A549 (cell line): ENCODE results near the gene PTPN14. TPM values are rescaled to one million over a fixed set of nuclear protein-coding genes. Genes with fewer than 3 reads are reported as not detected.

ENCODE experiments used
- ATAC-seq, 2 experiments: fragments of 200-7000 bp in 1 of 2; fragments of >200 bp in 1 of 2; cut with Nextera tagmentation in 1 of 2; cut with Tn5 transposase in 1 of 2; 3 replicates each; pipeline versions ENCODE4 v1.8.0 to v1.9.1; 2018 to 2020; ENCODE audit warnings: mild to moderate bottlenecking in 1 of 2, moderate library complexity in 1 of 2
- CTCF ChIA-PET: fragments of 300-600 bp; sonication (Branson Sonifier 250); formaldehyde crosslinking; extraction: SDS; loops from one replicate; lab custom pipeline; 2021; ENCODE audit warnings: antibody characterized with exemption, inconsistent platforms; lab: Yijun Ruan, JAX
- POLR2A ChIA-PET: fragments of 350-600 bp; formaldehyde crosslinking; extraction: SDS; loops from one replicate; lab custom pipeline; 2021; ENCODE audit warnings: antibody characterized with exemption, inconsistent platforms; lab: Yijun Ruan, JAX
- DNase-seq, 2 experiments: peaks; one replicate each; pipeline versions ENCODE4 v3.0.0 to v3.0.0-alpha.2; 2011 to 2016; ENCODE audit warnings: low read depth in 1 of 2, low spot score in 1 of 2
- FAIRE-seq: peaks from 2 replicates; lab custom pipeline; 2011; peaks lifted over from hg19 to GRCh38; lab: Jason Lieb, UNC
- H3K27ac ChIP-seq, 2 experiments: fragments of >200 bp; sonication (Bioruptor Twin); formaldehyde crosslinking; 3 replicates each; pipeline ENCODE4 v1.5.1; 2016 to 2017
- H3K4me1 ChIP-seq: fragments of >200 bp; sonication (Bioruptor Twin); formaldehyde crosslinking; 3 replicates; pipeline ENCODE4 v1.6.1; 2016
- H3K4me2 ChIP-seq: fragments of >200 bp; sonication (Bioruptor Twin); formaldehyde crosslinking; 3 replicates; pipeline ENCODE4 v1.6.1; 2016
- H3K4me3 ChIP-seq: fragments of >200 bp; sonication (Bioruptor Twin); formaldehyde crosslinking; 3 replicates; pipeline ENCODE4 v1.5.1; 2016
- H3K9me3 ChIP-seq: fragments of >200 bp; sonication (Bioruptor Twin); formaldehyde crosslinking; 3 replicates; pipeline ENCODE4 v1.6.1; 2016
- ATOH8 ChIP-seq: fragments of 250-450 bp; sonication (Bioruptor Pico); IDR thresholded peaks from 2 replicates; pipeline ENCODE4 v1.5.0; 2020; ENCODE audit warnings: low read depth, mild to moderate bottlenecking, moderate library complexity
- CBX2 ChIP-seq: fragments of 200-600 bp; sonication (generic); IDR thresholded peaks from 2 replicates; pipeline ENCODE4 v1.6.1; 2016; ENCODE audit warnings: low read depth, mild to moderate bottlenecking, borderline replicate concordance
- CEBPB ChIP-seq, 2 experiments: fragments of >200 bp in 1 of 2; sonication (Bioruptor Twin) in 1 of 2; formaldehyde crosslinking in 1 of 2; IDR thresholded peaks; 2 replicates each; pipeline ENCODE4 v1.6.1; 2012 to 2016
- CHD2 ChIP-seq: fragments of 150-350 bp; IDR thresholded peaks from 2 replicates; pipeline ENCODE4 v1.6.1; 2014; ENCODE audit warnings: low read length; ENCODE audit not compliant: partially characterized antibody
- CHD4 ChIP-seq: fragments of 200-600 bp; sonication (generic); IDR thresholded peaks from 2 replicates; pipeline ENCODE4 v1.6.1; 2016; ENCODE audit warnings: antibody characterized with exemption, mild to moderate bottlenecking, borderline replicate concordance
- ESRRA ChIP-seq: fragments of 150-350 bp; IDR thresholded peaks from 2 replicates; pipeline ENCODE4 v1.6.1; 2014; ENCODE audit warnings: mild to moderate bottlenecking, low read length, borderline replicate concordance
- FOXS1 ChIP-seq: fragments of 250-450 bp; sonication (Bioruptor Pico); IDR thresholded peaks from 2 replicates; pipeline ENCODE4 v1.5.0; 2020; ENCODE audit warnings: mild to moderate bottlenecking, moderate library complexity
- GATA3 ChIP-seq: IDR thresholded peaks from 2 replicates; pipeline ENCODE4 v1.6.1; 2012; ENCODE audit warnings: borderline replicate concordance
- HEYL ChIP-seq: fragments of 250-450 bp; sonication (Bioruptor Pico); IDR thresholded peaks from 2 replicates; pipeline ENCODE4 v1.8.0; 2021; ENCODE audit warnings: mild to moderate bottlenecking, moderate library complexity
- HOXB5 ChIP-seq: fragments of 250-450 bp; sonication (Bioruptor Pico); IDR thresholded peaks from 2 replicates; pipeline ENCODE4 v1.5.0; 2020; ENCODE audit warnings: mild to moderate bottlenecking, moderate library complexity
- KDM5A ChIP-seq: fragments of 200-600 bp; sonication (generic); IDR thresholded peaks from 2 replicates; pipeline ENCODE4 v1.6.1; 2016; ENCODE audit warnings: antibody characterized with exemption, mild to moderate bottlenecking
- NFE2L2 ChIP-seq: fragments of 150-350 bp; conservative IDR thresholded peaks from 2 replicates; pipeline ENCODE4 v1.6.1; 2014; ENCODE audit warnings: low read length
- PHF8 ChIP-seq: fragments of 200-600 bp; sonication (generic); IDR thresholded peaks from 2 replicates; pipeline ENCODE4 v1.6.1; 2016; ENCODE audit warnings: low read depth, mild to moderate bottlenecking, antibody characterized with exemption, moderate library complexity, borderline replicate concordance
- POLR2A ChIP-seq: IDR thresholded peaks from 2 replicates; pipeline ENCODE4 v1.6.1; 2012; ENCODE audit warnings: mild to moderate bottlenecking, low read length
- RAD21 ChIP-seq, 2 experiments: fragments of >200 bp in 1 of 2; sonication (Bioruptor Twin) in 1 of 2; formaldehyde crosslinking in 1 of 2; IDR thresholded peaks in 1 of 2; conservative IDR thresholded peaks in 1 of 2; 2 replicates in 1 of 2; 3 replicates in 1 of 2; pipeline ENCODE4 v1.6.1; 2012 to 2018; ENCODE audit warnings: inconsistent platforms in 1 of 2
- RARB ChIP-seq: fragments of 250-450 bp; sonication (Bioruptor Pico); IDR thresholded peaks from 2 replicates; pipeline ENCODE4 v1.8.0; 2021; ENCODE audit warnings: mild to moderate bottlenecking, moderate library complexity
- RCOR1 ChIP-seq: fragments of 150-350 bp; IDR thresholded peaks from 2 replicates; pipeline ENCODE4 v1.6.1; 2014; ENCODE audit warnings: antibody characterized with exemption, low read length, low read depth
- SMC3 ChIP-seq: fragments of >200 bp; sonication (Bioruptor Twin); formaldehyde crosslinking; IDR thresholded peaks from 3 replicates; pipeline ENCODE4 v1.6.1; 2018; ENCODE audit warnings: inconsistent platforms
- TFCP2L1 ChIP-seq: fragments of 250-450 bp; sonication (Bioruptor Pico); IDR thresholded peaks from 2 replicates; pipeline ENCODE4 v1.5.0; 2021; ENCODE audit warnings: mild to moderate bottlenecking
- ZC3H11A ChIP-seq: fragments of 450-650 bp; IDR thresholded peaks from 2 replicates; pipeline ENCODE4 v1.6.1; 2014; ENCODE audit warnings: antibody characterized with exemption, mild to moderate bottlenecking
- WGBS: methylation state at CpG from one replicate; pipeline ENCODE4 v1.1.6; 2017; ENCODE audit errors: missing lambda C conversion rate; 5-methylcytosine and 5-hydroxymethylcytosine counted together
- polyA plus RNA-seq, 4 experiments: library from polyadenylated mRNA; depleted of rRNA in 3 of 4; stranded (reverse); fragments of >200 nt; fragmentation: RNase III in 1 of 4; extraction: RNeasy Plus Mini Kit Qiagen cat#74134 plus additional on column Dnase treatment in 1 of 4; gene quantifications; 2 replicates in 3 of 4; 3 replicates in 1 of 4; pipeline ENCODE4 v1.2.3, GENCODE V29; 2011 to 2017
- TF ChIP-seq, protein P1 (sequence below): fragments of >200 bp; sonication (Bioruptor Twin); formaldehyde crosslinking; IDR thresholded peaks from 3 replicates; pipeline ENCODE4 v1.5.1; 2016
- TF ChIP-seq, protein P2 (sequence below): IDR thresholded peaks from 2 replicates; pipeline ENCODE4 v1.6.1; 2012; ENCODE audit warnings: low read depth, borderline replicate concordance
- TF ChIP-seq, protein P3 (sequence below): IDR thresholded peaks from 2 replicates; pipeline ENCODE4 v1.6.1; 2012

The PTPN14 gene
- polyA plus RNA-seq, 2 of the 4 experiments (the other 2 are of a cell fraction), result 9.2 to 10.0 TPM

DNA sequence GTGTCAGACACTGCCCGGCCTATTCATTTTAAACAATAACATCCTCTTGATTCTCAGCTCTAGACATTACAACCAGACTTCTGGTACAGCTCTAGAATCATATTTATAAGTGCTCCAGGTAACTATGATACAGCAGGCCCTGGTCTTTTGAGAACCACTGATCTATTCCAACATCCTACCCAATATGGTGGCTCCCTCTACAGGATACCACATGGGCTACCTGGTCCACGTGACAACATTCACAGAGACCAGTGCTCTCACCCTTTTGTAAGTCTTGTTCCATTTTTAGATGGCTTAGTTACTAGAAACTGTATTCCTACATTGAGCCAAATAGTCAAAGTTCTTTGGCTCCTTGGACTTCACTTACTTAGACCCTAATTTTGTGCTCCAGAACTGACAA lies 102.9 kb downstream of the PTPN14 start:
- TF ChIP-seq SMC3 (no peak), POLR2A (no peak), PHF8 (no peak), ESRRA (no peak), KDM5A (no peak), ATOH8 (no peak), HOXB5 (no peak), NFE2L2 (no peak), RARB (CRISPR knock-in tag) (no peak), RAD21 (conservative IDR thresholded peaks at IDR 0.05 in 1 of 2, IDR thresholded peaks at IDR 0.05 in 1 of 2) (no peak), TFCP2L1 (CRISPR knock-in tag) (no peak), CHD2 (no peak), RCOR1 (no peak), CHD4 (no peak), CBX2 (no peak), FOXS1 (CRISPR knock-in tag) (no peak), HEYL (CRISPR knock-in tag) (no peak)
- TF ChIP-seq, protein P1, sequence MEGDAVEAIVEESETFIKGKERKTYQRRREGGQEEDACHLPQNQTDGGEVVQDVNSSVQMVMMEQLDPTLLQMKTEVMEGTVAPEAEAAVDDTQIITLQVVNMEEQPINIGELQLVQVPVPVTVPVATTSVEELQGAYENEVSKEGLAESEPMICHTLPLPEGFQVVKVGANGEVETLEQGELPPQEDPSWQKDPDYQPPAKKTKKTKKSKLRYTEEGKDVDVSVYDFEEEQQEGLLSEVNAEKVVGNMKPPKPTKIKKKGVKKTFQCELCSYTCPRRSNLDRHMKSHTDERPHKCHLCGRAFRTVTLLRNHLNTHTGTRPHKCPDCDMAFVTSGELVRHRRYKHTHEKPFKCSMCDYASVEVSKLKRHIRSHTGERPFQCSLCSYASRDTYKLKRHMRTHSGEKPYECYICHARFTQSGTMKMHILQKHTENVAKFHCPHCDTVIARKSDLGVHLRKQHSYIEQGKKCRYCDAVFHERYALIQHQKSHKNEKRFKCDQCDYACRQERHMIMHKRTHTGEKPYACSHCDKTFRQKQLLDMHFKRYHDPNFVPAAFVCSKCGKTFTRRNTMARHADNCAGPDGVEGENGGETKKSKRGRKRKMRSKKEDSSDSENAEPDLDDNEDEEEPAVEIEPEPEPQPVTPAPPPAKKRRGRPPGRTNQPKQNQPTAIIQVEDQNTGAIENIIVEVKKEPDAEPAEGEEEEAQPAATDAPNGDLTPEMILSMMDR, result no peak
- TF ChIP-seq, protein P2, sequence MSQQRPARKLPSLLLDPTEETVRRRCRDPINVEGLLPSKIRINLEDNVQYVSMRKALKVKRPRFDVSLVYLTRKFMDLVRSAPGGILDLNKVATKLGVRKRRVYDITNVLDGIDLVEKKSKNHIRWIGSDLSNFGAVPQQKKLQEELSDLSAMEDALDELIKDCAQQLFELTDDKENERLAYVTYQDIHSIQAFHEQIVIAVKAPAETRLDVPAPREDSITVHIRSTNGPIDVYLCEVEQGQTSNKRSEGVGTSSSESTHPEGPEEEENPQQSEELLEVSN, result no peak
- TF ChIP-seq, protein P3, sequence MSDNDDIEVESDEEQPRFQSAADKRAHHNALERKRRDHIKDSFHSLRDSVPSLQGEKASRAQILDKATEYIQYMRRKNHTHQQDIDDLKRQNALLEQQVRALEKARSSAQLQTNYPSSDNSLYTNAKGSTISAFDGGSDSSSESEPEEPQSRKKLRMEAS, result no peak
- ATAC-seq (no peak), DNase-seq (no peak), FAIRE-seq (no peak)
- H3K4me3 ChIP-seq, result no peak overlapping the region
- ChIA-PET POLR2A (interaction anchor here (0.6 kb wide), 1 partner anchor 98 kb away, joined by 7 read pairs; no protein-coding TSS in a partner anchor), CTCF (no interaction called here)
- WGBS, result 100% methylated on average over 2 of the region's 2 CpGs
- no peak overlapping the region for H3K4me2 ChIP-seq
- H3K9me3 ChIP-seq, result no peaks in the 10 kb centered on the region
- peak overlapping the region; percentile 80 to 86; a peak in 4 of 6 replicates for H3K27ac ChIP-seq
- H3K4me1 ChIP-seq, result peaks cover 70% of the 10 kb centered on the region

- Histone ChIP-seq H3K4me2 (peak overlapping the region; percentile 85), H3K27ac (peak overlapping the region; percentile 80 to 86), H3K4me3 (peak overlapping the region; percentile 15; the same call in 1 of the 3 replicates), H3K9me3 (no peaks in the 10 kb centered on the region), H3K4me1 (peaks cover 62% of the 10 kb centered on the region)
- 40% methylated on average over 2 of the region's 2 CpGs for WGBS
- ChIA-PET CTCF (no interaction called here), POLR2A (interaction anchor here (0.9 to 1.0 kb wide), 2 partner anchors 26 to 104 kb away, joined by 3 to 5 read pairs; partner anchors contain the start of gene PTPN14)
- TF ChIP-seq CEBPB (IDR thresholded peaks at IDR 0.05) (peak in 1 of 2 experiments; percentile 21; a peak in 1 of 4 replicates), CBX2 (no peak), ZC3H11A (no peak), GATA3 (0 out of 2 replicates have a peak, but pooled peaks have one; percentile 4)
- ATAC-seq (peak; percentile 37 to 48; a peak in 5 of 6 replicates), FAIRE-seq (no peak), DNase-seq (no peak)
Observed at GRCh38 chr1:214447557-214447871, 103.9 kb downstream of the PTPN14 start.
